Measurements from ENCODE around the gene TGFBR2.

DNA sequence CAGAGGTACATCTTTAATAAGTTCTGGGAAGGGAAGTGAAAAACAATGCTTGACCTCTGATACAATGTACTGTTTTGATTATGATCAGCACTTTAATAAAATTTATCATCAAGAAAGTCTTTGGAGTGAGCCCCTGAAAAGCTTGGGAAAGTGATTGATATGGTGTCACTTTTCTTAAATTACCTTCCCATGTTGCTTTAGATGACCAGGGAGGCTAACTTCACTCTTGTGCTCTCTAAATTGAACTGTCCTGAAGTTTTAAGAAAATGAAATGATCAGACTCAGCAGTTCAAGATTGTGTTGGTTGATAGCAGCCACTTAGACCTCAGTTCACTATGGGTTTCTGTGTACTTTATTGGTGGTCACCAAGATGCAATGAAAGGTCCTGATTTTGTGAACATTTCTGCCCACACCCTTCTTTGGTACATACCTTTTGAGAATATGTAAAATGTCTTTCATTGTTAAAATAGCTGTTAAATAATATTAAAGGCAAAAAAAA is 15.7 kb downstream of the TGFBR2 start:
- TF ChIP-seq, protein P1, sequence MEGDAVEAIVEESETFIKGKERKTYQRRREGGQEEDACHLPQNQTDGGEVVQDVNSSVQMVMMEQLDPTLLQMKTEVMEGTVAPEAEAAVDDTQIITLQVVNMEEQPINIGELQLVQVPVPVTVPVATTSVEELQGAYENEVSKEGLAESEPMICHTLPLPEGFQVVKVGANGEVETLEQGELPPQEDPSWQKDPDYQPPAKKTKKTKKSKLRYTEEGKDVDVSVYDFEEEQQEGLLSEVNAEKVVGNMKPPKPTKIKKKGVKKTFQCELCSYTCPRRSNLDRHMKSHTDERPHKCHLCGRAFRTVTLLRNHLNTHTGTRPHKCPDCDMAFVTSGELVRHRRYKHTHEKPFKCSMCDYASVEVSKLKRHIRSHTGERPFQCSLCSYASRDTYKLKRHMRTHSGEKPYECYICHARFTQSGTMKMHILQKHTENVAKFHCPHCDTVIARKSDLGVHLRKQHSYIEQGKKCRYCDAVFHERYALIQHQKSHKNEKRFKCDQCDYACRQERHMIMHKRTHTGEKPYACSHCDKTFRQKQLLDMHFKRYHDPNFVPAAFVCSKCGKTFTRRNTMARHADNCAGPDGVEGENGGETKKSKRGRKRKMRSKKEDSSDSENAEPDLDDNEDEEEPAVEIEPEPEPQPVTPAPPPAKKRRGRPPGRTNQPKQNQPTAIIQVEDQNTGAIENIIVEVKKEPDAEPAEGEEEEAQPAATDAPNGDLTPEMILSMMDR (conservative IDR thresholded peaks at IDR 0.05; ENCODE audit: low read depth in 2 of 2) = no peak
- TF ChIP-seq POLR2AphosphoS5 (IDR thresholded peaks at IDR 0.05; ENCODE audit: low read depth) (no peak), EZH2phosphoT487 (IDR thresholded peaks at IDR 0.05; ENCODE audit: unreplicated experiment) (no peak), EZH2 (IDR thresholded peaks at IDR 0.05; ENCODE audit: low read depth, unreplicated experiment) (no peak), ZNF331 (CRISPR knock-in tag; IDR thresholded peaks at IDR 0.05; ENCODE audit: low read depth) (no peak), JUNB (IDR thresholded peaks at IDR 0.05; ENCODE audit: unreplicated experiment) (no peak), CREB1 (CRISPR knock-in tag; IDR thresholded peaks at IDR 0.05; ENCODE audit: low read depth) (no peak), NANOG (IDR thresholded peaks at IDR 0.05; ENCODE audit: borderline replicate concordance) (no peak)
- TF ChIP-seq, protein P2, sequence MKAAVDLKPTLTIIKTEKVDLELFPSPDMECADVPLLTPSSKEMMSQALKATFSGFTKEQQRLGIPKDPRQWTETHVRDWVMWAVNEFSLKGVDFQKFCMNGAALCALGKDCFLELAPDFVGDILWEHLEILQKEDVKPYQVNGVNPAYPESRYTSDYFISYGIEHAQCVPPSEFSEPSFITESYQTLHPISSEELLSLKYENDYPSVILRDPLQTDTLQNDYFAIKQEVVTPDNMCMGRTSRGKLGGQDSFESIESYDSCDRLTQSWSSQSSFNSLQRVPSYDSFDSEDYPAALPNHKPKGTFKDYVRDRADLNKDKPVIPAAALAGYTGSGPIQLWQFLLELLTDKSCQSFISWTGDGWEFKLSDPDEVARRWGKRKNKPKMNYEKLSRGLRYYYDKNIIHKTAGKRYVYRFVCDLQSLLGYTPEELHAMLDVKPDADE (IDR thresholded peaks at IDR 0.05) = no peak
- TF ChIP-seq, protein P3, sequence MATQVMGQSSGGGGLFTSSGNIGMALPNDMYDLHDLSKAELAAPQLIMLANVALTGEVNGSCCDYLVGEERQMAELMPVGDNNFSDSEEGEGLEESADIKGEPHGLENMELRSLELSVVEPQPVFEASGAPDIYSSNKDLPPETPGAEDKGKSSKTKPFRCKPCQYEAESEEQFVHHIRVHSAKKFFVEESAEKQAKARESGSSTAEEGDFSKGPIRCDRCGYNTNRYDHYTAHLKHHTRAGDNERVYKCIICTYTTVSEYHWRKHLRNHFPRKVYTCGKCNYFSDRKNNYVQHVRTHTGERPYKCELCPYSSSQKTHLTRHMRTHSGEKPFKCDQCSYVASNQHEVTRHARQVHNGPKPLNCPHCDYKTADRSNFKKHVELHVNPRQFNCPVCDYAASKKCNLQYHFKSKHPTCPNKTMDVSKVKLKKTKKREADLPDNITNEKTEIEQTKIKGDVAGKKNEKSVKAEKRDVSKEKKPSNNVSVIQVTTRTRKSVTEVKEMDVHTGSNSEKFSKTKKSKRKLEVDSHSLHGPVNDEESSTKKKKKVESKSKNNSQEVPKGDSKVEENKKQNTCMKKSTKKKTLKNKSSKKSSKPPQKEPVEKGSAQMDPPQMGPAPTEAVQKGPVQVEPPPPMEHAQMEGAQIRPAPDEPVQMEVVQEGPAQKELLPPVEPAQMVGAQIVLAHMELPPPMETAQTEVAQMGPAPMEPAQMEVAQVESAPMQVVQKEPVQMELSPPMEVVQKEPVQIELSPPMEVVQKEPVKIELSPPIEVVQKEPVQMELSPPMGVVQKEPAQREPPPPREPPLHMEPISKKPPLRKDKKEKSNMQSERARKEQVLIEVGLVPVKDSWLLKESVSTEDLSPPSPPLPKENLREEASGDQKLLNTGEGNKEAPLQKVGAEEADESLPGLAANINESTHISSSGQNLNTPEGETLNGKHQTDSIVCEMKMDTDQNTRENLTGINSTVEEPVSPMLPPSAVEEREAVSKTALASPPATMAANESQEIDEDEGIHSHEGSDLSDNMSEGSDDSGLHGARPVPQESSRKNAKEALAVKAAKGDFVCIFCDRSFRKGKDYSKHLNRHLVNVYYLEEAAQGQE (IDR thresholded peaks at IDR 0.05; ENCODE audit: unreplicated experiment) = no peak

Measured in GM23338 (cell line).